LNCaP clone FGC (cell line): Measurements from ENCODE around the gene GABRR3.
A peak's percentile ranks its signal among the peaks of the same experiment; 100 is the strongest.

Experiments used
- DNase-seq: peaks from one replicate; pipeline ENCODE4 v3.0.0-alpha.2; 2011; ENCODE audit warnings: low read depth
- H3K4me3 ChIP-seq: 2 replicates; pipeline ENCODE4 v1.5.1; 2011; ENCODE audit warnings: mild to moderate bottlenecking, low read depth, low read length, control low read depth
- TF ChIP-seq, protein P1 (sequence below): IDR thresholded peaks from 2 replicates; pipeline ENCODE4 v1.5.1; 2012; ENCODE audit warnings: mild to moderate bottlenecking; ENCODE audit not compliant: control insufficient read depth, insufficient read depth; ENCODE audit errors: extremely low read depth

Gene GABRR3

DNA sequence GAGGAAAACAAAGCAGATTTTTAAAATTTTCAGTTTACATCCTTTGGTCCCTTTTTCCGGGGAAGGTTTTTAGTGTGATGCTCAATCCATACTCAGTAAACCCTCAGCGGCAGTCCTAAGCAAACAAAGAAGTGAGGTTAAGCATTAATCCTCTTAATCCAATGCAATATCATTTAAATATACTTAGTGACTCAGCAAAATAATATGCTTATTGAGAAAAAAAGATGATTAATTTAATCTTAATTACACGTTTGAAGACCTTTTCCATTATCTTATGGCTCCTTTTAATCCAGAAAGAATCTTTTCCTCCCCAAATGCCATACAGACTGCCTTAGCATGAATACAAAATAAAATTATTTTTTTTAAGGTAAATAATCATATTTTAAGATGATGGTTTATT lies at the start of gene GABRR3:
GABRR3 (minus strand) TSS at position 108 of the 400 bp plus-strand sequence. CDS start 328 bp downstream, outside the sequence.
- H3K4me3 ChIP-seq: no peak within 1 kb of the TSS
- TF ChIP-seq, protein P1, sequence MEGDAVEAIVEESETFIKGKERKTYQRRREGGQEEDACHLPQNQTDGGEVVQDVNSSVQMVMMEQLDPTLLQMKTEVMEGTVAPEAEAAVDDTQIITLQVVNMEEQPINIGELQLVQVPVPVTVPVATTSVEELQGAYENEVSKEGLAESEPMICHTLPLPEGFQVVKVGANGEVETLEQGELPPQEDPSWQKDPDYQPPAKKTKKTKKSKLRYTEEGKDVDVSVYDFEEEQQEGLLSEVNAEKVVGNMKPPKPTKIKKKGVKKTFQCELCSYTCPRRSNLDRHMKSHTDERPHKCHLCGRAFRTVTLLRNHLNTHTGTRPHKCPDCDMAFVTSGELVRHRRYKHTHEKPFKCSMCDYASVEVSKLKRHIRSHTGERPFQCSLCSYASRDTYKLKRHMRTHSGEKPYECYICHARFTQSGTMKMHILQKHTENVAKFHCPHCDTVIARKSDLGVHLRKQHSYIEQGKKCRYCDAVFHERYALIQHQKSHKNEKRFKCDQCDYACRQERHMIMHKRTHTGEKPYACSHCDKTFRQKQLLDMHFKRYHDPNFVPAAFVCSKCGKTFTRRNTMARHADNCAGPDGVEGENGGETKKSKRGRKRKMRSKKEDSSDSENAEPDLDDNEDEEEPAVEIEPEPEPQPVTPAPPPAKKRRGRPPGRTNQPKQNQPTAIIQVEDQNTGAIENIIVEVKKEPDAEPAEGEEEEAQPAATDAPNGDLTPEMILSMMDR: no peak

DNA sequence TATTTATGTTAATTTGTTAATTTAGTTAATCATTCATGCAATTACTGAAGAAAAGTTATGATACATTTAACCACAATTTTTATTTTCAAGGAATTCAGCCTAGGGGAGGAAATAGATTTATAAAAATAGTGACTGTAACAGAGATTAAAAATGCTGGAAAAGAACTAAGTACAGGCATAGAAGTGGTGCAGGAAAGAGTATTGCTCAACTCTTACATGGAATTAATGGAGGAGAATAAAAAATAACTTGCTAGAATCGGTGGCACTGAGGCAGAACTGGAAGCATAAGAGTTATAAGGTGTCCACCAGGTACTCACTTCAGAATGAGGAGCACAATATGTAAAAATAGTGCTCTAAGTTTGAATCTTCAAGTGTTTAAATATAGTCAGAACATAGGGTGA lies 38.4 kb upstream of the GABRR3 start:
- no peak overlapping the region for H3K4me3 ChIP-seq
- DNase-seq: no peak
- TF ChIP-seq, protein P1: no peak

More for the DNA sequence above, at the start of gene GABRR3:
- no peak for DNase-seq

DNA sequence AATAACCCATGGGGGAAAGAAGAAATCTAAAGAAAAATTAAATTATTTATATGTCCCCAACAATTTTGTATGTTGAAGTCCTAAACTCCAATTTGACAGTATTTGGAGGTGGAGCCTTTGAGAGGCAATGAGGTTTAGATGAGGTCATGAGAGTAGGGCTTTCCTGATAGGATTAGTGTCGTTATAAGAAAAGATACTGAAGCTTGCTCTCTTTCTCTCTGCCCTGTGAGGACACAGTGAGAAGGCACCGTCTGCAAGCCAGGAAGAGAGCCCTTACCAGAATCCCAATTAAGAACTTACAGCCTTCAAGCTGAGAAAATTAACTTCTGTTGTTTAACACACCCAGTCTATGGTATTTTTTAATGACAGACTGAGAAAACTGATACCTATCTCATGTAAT lies 35.7 kb upstream of the GABRR3 start:
- H3K4me3 ChIP-seq: no peak overlapping the region
- no peak for DNase-seq
- TF ChIP-seq, protein P1: no peak

DNA sequence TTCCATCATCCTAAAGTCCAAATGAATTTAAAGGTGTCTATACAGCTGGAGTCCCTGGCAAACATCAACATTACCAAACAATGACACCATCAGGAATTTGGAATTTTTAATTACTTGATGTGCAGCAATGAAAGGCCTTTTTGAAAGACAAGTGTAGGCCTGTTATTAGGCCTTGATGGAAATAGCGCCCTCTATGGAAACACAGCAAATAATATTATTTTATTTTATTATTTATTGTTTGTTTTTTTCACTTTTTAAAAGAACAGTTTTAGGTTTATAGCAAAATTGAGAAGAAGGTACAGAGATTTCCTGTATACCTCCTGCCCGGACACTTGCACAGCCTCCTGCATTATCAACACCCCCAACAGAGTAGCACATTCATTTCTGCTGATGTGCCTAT lies 33.7 kb upstream of the GABRR3 start:
- TF ChIP-seq, protein P1: 0 out of 2 replicates have a peak, but pooled peaks have one; percentile 3
- DNase-seq: no peak
- no peak overlapping the region for H3K4me3 ChIP-seq

DNA sequence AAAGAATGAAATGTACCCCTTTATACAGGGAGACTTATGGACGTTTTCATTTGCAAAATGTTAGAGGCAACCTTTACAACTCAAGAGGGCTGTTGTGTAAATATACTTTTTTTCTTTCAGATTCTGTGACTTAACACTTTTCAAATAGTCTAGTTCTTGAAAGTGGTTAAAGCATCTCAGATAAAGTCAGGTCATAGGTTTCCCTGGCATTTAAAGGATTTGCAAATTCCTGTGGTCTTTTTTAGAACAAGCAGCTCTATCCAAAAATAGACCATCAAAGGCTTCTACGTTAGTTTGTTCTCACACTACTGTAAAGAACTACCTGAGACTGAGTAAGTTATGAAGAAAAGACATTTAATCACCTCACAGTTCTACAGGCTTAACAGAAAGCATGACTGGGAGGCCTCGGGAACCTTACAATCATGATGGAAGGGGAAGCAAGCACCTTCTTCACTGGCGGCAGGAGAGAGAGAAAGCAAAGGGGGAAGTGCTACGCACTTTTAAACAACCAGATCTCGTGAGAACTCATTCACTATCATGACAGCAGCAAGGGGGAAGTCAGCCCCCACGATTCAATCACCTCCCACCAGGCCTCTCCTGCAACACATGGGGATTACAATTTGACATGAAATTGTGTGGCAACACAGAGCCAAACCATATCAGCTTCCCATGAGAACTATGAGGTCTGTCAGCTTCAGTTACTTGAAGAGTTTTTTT lies 23.3 kb upstream of the GABRR3 start:
- no peak for DNase-seq
- TF ChIP-seq, protein P1: no peak
- H3K4me3 ChIP-seq: no peak overlapping the region

DNA sequence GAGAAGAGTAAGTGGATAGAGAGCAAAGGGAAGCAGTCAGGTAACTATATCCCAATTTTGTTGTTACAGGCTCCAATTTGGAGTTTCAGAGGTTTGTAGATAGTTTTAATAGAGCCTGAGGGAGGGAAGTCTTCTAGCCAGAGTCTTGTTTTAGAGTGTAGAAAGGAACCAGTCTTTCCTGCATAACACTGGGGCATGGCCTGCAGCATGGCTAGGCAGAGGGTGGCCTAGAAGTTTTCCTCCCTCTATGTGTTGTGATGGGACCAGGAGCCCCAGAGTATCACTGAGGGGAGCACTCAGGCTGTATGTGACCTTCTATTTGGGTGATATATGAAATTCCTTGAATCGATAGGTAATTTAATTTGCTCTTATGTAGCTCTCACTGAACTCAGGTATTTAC lies 22.5 kb upstream of the GABRR3 start:
- no peak for DNase-seq
- TF ChIP-seq, protein P1: no peak

DNA sequence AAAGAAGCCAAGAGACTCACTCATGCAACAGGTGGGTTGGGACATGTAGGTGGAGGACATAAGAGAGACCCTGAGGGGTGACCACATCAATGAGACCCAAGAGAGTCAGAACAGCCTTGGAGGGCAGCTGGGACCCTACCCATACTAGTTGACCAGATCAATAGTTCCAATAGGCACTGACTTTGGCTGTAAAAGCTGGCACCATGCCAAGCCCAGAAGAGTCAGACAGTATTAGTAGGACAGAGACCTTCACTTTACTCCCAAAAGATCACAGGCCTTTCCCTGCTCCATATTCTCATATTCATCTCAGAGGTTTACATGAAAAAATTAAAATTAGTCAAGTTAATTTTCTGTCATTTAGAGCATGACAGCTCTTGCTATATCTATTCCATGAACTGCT lies 20.9 kb upstream of the GABRR3 start:
- no peak overlapping the region for H3K4me3 ChIP-seq
- no peak for DNase-seq
- TF ChIP-seq, protein P1: no peak

More for the DNA sequence above, 22.5 kb upstream of the GABRR3 start:
- H3K4me3 ChIP-seq: no peak overlapping the region
